Renal cortex interstitium (tissue), 11 donors: ENCODE measurements around the gene ACTR1A. TPM values are rescaled to one million over a fixed set of nuclear protein-coding genes. Genes with fewer than 3 reads are reported as not detected.
"Not testable (repeated sequence)": the region's sequence is repeated elsewhere in the genome, so short reads cannot be mapped to it uniquely, and the experiment has no call there.

Experiments used
- DNase-seq, 11 donors: peaks; one replicate each; pipeline ENCODE4 v3.0.0-alpha.2; 2013; ENCODE audit warnings: low read depth in 9 of 11, low spot score in 4 of 11; ENCODE audit errors: extremely low read depth in 1 of 11
- polyA plus RNA-seq, 3 donors: library from polyadenylated mRNA; unstranded; fragments of 120-200 nt; gene quantifications; one replicate each; pipeline ENCODE4 v1.2.1, GENCODE V29; 2013; ENCODE audit not compliant: insufficient read length in 3 of 3

ACTR1A gene
- polyA plus RNA-seq, 3 donors = 74.2 to 95.7 (median 81.9) TPM

DNA sequence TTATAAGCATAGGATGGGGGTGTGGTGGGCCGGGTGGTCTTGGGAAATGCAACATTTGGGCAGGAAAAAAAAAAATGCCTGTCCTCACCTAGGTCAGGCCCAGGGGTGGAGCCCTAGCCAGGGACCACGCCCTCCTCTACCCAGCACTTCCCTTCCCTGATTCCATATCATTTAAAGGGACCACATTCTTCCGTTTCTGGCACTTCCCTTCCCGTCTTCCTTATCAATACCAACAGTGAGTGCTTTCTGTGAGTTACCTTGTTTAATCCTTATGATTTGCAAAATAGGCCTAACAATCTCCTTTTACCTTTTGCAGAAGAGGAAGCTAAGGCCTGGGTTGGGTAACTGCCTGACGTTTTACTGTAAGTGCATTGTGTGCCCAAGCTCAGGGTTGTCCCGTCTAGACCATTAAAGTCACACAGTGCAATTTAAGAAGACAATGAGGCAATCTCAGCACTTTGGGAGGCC lies 34.5 kb downstream of the ACTR1A start:
- no peak for DNase-seq

DNA sequence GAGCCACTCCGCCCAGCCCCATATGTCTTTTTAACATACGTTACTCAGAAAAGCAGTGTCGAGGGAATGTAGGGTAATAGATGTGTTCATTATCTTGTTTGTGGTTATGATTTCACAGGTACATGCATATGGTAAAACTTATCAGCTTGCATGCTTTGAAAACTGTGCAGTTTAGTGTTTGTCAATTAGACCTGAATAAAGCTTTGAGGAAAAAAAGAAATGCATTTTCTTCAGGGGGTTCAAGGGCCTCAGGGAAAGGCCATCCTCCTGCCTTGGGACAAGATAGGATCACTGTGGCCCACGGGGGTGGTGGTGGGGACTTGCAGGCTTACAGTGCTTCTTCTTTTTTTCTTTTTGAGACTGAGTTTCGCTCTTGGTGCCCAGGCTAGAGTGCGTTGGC lies 35.2 kb downstream of the ACTR1A start:
- DNase-seq = no peak

DNA sequence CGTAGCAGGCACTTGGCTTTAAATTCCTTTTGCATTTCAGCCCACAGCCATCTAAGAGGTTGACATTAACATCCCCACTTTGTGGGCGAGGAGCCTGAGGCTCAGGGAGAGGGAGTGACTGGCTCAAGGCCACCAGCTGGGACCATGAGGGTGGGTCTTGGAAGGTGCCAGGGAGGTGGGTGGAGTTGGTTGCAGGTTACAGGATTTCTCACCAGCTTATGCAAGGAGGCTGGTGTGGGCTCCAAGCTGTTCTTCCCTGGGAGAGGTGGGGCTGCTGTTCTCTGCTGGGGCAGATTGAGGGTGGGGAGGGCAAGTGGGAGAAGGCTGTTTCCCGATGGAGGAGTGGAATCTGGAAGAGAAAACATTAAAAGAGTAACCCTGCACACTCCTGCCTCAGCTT lies 37.0 kb downstream of the ACTR1A start:
- DNase-seq = no peak

DNA sequence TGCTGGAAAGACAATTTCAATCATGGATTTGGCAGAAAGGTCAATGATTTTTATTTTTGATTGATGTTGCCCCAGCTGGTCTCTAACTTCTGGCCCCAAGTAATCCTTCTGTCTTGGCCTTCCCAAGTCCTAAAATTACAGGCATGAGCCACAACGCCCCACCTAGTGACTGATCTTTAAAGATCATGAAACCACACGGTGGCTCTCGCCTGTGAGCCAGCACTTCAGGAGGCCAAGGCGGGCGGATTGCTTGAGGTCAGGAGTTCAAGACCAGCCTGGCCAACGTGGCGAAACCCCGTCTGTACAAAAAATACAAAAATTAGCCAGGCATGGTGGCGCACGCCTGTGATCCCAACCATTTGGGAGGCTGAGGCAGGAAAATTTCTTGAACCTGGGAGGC lies 38.5 kb downstream of the ACTR1A start:
- DNase-seq = no peak

DNA sequence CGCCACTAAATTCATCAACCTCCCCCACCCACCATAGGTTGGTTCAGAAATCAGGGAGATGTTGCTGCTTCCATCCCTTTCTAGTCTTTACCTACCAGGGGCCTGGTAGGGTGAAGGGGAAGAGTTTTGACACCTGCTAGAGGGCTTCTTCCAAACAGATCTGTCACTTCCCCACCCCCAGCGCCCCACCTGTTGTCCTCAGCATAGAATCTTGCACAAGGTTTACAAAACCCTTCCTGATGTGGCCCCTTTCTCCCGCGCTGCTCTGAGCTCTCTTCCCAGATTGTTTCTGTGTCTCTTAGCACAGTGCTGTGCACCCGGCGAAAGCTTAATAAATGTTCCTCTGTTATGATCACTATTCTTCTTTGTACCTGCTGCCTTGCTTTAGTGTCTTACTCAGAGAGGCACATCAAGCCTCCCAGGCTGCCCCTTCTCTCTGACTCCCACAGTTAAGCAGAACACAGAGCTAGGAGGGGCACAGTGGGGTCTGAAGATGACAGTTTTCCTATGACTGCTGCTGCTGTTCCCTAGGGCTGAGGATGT lies 39.9 kb downstream of the ACTR1A start:
- DNase-seq = no peak

DNA sequence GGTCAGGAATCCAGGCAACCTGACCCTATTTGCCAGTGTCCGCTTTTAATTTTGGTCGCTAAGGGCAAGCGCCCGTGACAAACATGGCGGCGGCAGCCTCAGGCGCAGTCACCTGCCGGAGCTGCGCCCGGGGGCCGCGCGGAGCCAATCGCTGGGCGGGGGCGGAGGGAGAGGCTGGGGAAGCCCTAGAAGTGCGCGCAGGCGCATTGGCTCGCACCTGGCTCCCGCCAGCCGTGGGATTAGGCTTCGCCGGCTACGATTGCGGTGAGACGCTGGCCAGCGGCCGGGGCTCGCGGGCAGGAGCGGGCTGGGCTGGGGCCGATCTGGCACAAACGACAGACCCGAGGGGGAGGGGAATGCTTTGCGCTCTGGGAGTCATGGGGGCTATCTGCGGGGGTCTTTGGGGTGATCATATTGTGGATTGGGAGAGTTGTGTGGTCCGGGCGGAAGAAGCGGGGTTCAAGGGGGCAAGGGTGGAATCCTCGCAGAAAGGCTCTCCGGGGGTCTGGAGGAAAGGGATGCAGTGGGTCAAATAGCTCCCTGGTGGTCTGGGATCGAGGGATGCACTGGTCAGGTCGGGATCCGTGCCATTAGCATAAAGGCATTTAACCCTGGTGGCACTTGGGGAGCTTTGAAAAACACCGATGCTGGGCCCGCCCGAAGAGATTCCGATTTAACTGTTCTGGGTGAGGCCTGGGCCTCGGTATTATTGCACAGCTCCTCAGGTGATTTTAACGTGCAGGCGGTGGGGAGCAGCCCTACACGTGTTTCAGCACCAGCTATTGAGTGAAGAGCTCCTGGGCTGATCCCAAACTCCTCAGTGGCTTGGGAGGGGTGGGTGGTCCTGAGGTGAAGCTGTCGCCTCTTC lies 41.1 kb downstream of the ACTR1A start:
- DNase-seq = peak; percentile 62 to 91 (median 86)

DNA sequence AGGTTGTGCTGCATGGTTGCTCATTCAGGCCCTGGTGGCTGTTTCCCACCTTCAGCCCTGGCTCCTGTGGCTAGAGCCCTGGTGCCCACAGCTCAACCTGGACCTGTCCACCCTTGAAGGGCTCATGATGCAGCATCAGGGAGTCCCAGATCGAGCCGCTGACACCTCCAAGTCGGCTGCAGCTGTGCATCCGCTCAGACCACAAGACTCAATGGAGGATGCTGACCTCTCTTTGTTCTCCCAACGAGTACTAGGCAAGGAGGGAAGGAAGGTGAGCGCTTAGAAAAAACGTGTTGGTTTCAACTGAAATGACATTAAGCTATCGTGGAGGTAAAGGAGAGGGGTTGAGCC lies 41.7 kb downstream of the ACTR1A start:
- DNase-seq = peak in 1 of 11 donors; percentile 15

DNA sequence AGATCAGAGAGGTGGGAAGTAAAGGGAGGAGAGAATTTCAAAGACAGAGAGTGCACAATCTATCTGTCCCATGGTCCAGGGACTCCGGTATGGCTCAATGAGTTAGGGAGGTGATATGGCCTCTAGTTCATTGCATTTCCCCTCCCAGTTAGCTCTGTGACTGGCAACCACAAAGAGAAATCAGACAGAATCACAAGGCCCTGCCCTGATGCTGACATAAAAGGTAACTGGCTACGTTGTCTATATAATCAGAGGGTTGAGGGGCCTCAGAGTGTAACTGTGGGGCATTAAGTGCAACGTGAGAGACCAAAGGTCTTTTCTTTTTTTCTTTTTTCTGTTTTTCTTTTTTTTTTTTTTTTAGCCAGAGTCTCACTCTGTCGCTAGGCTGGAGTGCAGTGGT lies 43.9 kb downstream of the ACTR1A start:
- no peak for DNase-seq

DNA sequence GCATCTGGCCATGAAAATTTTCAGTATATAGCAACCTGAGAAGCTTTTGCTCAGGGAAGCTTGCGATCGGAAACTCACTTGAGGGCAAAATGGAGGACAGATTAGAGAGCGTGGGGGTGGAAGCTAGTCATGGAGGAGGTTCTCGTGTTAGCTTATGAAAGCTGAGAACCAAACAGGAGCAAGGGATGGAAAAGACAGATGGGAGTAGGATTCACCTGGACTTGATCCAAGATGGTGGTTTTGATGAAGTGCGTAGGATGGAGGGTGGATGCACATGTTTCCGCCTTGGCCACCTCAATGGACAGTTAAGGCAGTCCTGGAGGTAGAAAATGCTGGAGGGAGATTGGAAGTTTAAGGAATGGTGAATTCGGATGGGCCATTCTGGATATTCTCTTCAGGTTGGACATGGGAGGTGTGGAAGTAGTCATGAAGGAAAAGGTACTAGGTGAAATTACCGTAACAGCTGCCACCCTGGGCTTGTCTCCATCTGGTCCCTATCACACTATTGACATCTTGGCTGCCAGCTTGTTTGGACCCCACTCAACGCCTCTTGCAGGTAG lies 44.8 kb downstream of the ACTR1A start:
- DNase-seq = no peak

DNA sequence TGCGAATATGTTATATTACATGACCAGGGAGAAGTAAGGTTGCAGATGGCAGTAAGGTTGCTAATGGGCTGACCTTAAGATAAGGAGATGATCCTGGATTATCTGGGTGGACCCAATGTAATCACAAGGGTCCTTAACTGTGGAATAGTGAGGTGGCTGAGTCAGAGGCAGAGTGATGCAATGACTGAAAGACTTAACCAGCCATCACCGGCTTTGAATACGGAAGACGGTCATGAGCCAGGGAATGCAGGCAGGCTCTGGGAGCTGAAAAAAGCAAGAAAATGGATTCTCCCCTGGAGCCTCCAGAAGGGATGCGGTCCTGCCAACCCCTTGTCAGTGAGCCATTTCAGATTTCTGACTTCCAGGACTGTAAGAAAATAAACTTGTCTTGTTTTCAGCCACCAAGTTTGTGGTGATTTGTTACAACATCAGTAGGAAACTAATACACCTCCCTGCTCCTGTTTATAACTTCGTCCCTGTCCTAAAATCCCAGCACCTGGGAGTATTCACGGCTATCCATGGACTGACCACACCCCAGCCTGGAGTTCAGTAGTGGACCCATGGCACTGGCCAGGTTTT lies 46.5 kb downstream of the ACTR1A start:
- no peak for DNase-seq

DNA sequence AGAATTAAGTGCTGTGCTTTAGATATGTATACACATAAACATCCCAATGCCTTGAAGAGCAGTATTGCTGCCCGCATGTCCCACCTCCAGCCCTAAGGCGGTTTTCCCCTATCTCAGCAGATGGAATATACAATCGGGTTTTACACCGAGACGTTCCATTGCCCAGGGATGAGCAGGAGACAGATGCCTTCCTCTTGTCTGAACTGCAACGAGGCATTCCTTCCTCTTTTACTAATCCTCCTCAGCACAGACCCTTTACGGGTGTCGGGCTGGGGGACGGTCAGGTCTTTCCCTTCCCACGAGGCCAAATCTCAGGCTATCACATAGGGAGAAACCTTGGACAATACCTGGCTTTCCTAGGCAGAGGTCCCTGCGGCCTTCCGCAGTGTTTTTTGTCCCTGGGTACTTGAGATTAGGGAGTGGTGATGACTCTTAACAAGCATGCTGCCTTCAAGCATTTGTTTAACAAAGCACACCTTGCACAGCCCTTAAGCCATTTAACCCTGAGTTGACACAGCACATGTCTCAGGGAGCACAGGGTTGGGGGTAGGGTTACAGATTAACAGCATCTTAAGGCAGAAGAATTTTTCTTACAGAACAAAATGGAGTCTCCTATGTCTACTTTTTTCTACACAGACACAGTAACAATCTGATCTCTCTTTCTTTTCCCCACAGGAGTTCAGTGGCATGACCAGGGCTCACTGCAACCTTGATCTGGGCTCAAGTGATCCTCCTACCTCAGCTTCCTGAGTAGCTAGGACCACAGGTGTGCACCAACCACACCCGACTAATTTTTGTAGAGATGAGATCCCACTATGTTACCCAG lies 47.6 kb downstream of the ACTR1A start:
- not testable (repeated sequence) for DNase-seq

DNA sequence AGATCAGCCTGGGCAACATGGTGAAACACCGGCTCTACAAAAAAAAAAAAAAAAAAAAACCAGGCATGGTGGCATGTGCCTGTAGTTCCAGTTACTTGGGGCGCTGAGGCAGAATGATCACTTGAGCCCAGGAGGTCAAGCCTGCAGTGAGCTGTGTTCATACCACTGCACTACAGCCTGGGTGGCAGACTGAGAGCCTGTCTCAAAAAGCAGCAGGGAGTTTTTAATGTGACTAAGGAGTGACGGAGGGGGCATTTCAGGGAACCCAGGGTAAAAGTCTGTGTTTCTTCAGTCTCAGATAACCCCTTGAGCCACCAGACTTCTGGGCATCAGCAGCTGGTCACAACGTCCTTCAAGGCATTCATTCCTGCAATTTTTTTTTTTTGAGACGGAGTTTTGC lies 49.0 kb downstream of the ACTR1A start:
- DNase-seq = no peak

DNA sequence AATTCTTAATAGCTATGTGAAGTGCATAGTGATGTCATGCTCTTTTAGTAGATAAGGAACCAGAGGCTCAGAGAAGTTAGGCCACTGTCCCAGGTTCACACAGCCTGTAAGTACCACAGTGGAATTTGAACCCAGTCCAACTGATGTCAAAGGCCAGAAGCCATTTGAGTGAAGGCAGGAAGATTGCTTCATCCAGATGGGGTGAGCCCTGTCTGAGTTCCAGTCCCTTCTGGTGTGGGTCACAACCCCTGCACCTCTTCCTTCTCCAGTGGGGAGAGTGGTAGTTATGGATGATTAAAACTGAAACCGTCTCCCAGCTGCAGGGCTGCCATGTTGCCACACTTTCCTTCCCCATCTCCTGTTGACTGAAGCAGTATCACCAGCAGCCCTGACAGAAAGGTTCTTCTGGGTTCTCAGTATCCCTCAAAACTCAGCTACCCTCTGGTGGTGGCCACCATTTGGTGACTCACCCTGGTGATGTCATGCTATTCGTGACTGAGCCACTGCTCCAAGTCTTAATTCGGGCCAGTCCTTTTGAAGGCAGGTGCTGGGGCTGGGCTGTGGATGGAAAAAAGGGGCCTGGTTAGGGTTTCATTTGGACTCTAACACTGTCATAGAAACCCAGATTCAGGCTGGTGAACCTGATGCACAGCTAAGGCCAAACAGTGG lies 49.7 kb downstream of the ACTR1A start:
- DNase-seq = no peak

DNA sequence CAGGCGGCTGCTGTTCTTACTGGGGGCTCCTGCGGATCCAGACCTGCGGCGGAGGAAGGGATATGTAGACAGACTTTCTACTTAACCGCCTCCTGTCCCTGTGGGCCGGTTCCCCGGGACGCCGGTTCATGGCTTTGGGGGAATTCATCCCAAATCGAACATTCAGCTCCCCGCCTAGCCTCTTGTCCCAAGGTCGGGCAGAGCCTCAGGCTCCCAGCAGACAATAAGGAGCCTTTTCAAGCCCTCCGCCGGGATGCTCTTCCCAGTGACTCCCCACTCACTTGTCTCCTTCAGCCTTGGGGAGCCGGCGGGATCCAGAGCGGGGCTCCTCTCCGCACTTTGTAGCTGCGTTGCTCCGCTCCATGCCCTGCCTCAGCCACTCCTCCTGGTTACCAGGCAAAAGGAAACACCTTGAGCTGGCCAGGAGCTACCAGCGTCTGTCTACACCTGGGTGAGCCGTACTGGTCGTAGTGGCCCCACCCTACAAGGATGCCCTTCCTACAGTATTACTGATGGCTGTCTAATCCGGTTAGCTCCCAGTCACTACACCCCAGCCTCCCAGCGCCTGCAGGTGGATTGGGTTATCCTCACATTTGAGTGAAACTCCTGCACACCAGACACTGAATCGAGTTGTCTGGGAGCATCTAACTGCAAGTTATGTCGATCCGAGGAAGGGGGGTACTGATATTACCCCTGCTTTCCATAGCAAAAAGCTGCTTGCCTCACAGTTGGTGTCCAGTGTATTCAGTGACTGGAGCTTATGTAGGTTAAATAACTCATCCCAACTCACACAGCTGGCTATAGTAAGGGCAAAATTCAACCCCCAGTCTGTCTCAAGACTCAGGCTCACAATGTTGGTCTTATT lies 51.2 kb downstream of the ACTR1A start, which contains the start of gene C10orf95:
C10orf95 (minus strand) TSS at position 439 of the 865 bp plus-strand sequence. CDS start 450 bp downstream, outside the sequence.
- DNase-seq = no peak

DNA sequence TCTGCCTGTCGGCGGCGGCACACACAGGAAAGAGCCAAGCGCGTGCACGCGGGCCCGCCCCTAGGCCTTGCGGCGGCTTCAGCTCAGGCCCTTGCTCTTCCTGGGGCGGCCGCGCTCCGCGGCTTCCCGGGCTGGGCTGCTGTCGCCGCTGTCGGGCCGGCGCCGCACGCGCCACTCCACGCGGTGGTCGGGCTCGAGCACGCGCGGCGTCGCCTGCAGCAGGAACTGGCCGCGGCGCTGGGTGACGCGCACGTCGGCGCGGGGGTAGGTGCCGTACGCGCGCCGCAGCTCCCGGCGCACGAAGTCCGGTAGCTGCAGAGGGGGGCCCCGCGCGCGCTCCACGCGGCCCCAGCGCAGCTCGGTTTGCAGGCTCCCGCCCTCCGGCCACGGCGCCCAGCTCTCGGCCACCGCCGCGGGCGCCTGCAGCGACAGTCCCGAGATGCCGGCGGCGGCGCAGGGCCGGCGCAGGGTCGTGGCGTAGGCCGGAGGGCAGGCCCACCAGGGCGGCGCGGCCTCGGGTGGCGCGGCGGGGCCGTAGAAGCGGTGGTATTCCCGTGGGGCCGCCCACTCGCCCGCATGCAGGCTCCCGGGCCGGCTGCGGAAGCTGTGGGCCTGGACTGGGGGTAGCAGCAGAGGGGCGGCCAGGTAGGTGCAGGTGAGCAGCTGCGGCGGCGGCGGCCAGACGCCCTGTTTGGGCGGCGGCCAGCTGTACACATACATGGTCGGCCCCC lies 52.0 kb downstream of the ACTR1A start:
- peak in 9 of 11 donors; percentile 76 to 81 (median 79) for DNase-seq

DNA sequence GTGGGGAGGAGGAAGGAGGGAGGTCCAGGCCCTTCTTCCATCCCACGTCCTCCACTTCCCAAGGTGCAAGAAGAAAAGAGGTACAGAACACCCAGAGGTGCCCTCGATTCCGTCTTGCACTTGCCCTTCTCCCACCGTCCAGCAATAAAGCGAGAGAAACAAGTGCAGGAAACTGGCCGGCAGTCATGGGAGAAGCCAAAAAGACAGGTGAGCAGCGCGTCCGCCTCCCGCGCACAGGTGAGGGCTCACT lies 52.5 kb downstream of the ACTR1A start:
- DNase-seq = no peak
